NCI-H446 (cell line): ENCODE measurements around the gene HID1.

Source experiments
- DNase-seq, 2 experiments: peaks; one replicate each; lab custom pipeline; 2025; lab: John Stamatoyannopoulos, UW

The HID1 gene

DNA sequence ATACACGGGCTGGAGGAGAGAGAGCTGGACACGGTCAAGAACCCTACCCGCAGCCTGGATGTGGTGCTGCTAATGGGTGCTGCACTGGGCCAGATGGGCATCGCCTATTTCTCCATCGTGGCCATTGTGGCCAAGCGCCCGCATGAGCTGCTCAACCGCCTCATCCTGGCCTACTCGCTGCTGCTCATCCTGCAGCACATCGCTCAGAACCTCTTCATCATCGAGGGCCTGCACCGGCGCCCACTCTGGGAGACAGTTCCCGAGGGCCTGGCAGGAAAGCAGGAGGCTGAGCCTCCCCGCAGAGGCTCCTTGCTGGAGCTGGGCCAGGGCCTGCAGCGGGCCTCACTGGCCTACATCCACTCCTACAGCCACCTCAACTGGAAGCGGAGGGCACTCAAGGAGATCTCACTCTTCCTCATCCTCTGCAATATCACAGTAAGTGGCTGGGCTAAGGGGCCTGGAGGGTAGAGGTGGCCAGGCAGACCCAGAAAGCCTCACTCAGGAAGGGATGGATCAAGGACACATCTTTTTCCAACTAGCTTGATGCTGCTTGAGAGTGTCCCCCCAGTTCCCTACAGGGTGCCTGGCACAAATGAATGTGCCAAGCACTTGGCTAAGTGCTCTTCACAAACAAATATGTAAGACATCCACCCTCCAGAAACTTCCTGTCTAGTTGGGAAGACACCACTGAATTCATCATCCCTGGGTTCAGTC is 25.4 kb downstream of the HID1 start:
- DNase-seq = no peak

DNA sequence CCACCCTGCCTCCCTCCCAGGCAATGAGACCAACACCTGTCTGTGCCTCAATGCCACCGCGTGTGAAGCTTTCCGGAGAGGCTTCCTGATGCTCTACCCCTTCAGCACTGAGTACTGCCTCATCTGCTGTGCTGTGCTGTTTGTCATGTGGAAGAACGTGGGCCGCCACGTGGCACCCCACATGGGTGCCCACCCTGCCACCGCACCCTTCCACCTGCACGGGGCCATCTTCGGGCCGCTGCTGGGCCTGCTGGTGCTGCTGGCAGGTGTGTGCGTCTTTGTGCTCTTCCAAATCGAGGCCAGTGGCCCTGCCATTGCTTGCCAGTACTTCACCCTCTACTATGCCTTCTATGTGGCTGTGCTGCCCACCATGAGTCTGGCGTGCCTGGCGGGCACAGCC is 25.9 kb downstream of the HID1 start:
- no peak for DNase-seq

DNA sequence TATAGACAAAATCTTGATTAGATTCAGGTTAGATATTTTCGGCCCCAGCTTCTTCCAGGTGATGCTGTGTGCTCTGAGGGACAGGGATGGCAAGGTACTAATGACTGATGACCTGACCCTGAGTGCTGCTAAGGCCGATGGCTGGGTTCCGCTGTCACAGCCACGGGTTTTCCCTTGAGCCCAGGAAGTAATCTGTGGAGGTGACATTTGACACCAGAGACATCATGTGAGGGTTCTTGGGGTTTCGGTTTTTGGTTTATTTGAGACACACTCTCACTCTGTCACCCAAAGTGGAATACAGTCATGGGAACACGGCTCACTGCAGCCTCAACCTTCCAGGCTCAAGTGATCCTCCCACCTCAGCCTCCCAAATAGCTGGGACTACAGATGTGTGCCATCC is 27.0 kb downstream of the HID1 start:
- no peak for DNase-seq

DNA sequence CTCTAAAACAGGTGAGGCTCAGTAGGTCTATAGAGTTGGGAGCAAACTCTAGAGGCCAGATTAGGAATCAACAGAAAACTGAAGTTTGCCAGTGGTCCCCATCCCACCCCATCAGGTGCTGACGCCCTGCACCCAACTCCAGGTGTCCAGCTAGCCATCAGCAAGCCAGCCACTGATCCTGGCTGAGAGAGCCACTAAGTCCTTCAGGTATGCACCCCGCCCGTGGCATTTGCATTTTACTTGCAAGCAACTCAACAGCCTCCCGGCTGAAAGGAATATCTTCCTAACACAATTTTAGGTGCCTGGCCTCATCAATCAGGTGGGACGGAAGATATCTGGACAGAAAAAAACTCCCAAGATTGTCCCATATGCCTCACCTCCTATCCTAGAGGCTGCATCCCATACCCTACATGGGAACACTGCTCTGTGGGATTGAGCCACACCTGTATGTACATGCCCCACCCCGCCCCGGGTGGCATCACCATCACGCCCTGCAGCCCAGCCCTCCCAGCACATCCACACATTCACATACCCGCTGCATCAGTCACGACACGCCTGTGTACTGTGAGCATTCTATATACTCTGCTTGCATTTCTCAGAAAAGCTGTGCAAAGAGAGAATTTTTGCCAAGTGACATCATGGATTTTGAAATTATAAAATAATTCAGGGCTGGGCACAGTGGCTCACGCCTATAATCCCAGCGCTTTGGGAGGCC is 28.6 kb downstream of the HID1 start:
- DNase-seq = no peak

DNA sequence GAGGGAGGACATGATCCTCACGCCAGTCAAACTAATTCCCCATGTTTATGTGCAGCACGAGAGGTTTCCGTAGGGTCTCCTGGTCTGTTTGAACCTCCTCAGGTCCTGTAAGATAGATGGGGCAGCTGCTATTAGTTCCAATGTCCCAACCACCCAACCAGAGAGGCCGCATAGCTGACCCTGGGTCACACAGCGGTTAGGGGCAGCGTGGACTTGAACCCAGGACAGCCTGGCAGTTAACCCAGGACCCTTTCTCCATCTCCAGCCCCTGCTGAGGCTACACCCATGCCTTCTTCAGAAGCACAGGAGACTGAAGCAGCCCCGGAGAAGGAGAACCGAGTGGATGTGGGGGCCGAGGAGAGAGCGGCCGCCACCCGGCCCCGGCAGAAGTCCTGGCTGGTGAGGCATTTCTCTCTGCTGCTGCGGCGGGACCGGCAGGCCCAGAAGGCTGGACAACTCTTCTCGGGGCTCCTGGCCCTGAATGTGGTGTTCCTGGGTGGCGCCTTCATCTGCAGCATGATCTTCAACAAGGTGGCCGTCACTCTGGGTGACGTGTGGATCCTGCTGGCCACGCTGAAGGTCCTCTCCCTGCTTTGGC is 31.3 kb downstream of the HID1 start:
- DNase-seq = no peak

DNA sequence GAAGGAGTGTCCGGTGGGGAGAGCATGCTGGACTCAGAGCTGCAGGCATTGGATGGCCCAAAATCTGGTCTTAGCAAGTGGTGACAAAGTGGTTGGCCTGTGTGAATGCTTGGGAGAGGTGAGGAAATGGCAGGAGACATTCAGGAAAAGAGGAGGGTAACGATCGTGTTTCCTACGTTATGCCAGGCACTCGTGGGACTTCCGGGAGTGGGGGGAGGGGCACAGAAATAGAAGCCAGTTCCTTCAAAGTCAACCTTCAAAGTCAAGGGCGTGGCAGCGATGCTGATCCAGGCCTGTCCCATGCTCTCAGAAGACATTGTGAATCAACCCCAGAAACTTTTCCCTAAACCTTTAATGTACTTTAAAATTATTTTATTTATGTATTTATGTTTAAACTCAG is 33.0 kb downstream of the HID1 start:
- no peak for DNase-seq

DNA sequence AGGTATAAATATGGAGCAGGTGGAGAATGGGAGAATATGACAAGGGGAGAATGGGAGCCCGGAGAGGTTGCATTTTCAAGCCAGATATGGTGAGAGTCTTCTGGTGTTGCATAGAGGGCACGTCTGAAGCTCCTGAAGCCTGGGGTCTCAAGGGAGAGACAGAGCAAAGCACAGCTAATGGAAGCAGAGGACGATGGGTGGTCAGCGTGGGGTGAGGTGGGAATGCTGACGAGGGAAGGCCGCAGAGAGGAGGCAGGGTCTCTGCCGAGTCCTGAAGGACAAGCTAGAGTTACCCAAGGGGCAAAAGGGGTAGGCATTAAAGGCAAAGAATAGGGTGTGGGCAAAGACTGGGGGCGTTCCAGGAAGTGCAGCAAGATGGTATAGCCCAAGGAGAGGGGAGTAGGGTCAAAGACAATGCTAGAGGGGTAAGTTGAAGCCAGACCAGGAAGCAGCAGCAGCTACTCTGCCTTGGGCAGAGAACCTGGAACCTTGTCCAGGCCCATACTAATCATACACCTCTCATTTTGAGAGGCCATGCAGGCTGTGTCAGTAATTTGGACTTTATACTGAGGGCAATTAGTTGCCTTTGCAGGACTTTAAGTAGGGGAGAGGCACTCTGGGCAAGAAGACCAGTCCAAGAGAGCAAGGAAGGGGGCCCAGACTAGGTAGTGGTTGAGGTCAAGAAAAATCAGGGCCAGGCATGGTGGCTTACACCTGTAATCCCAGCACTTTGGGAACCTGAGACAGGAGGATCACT is 34.2 kb downstream of the HID1 start:
- DNase-seq = no peak

DNA sequence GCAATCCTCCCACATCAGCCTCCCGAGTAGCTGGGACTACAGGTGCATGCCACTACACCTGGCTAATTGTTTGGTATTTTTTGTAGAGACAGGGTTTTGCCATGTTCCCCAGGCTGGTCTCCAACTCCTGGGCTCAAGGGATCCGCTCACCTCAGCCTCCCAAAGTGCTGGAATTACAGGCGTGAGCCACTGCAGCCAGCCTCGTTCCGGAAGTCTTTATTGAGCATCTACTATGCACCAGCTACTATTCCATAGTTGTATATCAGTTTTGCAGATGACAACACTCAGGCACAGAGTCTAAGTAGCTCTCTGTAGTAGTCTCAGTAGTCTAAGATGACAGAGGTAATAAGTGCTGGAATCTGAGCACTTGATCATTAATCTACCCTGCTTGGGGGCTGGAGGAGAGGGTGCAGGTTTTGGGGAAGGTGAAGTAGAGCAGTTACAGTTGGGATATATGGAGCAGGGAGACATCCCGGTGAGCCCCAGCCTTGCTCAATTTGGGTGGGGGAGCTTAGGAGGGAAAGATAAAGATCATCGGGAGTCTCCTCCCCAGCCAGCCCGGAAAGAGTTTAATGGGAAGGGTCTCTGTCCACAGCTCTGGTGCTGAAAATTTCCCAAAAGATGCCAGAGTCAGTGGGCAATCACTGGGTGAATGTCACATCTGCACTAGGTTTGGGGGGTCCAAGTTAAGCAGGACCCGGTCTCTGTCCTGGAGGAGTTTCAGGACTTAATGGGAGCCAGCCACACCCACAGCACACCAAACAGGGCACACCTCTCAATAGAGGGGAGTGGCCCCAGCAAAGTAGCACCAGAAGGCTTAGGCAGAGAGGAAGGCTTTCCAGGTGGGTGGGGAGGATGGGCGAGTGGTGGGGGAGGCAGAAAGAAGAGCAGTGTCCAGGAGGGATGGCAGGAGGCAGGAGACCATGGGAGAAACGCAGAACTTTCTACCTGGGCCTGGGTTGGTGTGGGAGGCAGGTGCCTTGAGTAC is 35.2 kb downstream of the HID1 start:
- no peak for DNase-seq

DNA sequence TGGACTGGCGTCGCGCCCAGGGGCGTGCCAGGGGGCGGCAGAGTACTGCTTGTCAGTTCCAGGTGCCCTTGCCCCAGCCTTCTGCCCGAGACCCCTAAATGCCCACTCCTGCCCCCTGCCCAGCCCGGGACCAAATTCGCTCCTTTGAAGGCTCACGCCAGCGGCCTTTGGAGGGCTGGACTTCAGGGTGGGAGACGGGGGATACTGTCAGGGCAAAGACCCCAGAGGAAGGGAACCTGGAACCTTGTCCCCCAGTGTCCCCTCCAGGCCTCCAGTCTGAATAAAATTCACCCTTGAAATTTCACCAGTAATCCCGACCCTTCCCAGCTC is 36.1 kb downstream of the HID1 start:
- DNase-seq = no peak

DNA sequence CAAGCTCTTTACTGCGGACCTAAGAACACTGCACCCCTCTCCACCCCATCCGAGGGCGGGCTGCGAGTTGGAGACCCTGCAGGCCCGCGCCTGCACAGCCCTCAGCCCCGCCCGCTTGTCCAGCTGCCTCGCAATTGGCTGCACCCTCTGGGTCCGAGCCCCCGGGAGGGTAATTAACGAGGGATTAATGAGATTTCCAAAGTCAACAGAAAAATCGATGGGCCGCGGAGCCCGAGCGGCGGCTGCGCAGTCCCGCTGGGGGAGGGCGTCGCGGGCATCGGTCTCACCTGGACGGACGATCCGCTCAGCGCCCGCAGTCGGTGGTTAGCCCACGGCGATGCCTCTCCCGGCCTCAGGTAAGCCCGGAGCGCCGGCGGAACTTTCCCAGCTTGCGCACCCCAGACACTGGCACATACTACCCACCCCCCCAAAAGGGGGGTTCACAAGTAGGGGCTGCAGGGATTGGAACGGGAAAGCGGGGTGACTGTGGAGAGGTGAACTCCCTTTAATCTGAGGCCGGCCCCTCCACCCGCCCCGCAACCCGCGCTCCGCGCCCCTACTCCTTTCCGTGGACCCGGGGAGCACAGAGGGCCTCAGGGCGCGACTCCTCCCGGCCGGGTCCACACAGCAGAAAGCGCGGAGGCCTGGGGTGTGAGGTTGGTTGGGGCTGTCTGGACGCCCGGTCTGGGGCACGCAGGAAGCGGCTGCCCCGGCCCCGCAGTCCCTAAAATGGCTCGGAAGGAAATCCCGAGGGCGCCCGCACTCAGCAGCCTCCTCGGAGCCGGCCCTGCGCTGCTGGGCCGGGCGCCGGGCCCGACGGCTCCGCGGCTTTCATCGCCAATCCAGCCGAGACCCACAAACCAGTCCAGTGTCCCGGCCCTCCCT is 36.7 kb downstream of the HID1 start, which contains the start of gene OTOP3:
TSS of gene OTOP3 (plus strand) at position 314 of the 885 bp plus-strand sequence. CDS start at position 338, 24 bp downstream.
- no peak for DNase-seq

DNA sequence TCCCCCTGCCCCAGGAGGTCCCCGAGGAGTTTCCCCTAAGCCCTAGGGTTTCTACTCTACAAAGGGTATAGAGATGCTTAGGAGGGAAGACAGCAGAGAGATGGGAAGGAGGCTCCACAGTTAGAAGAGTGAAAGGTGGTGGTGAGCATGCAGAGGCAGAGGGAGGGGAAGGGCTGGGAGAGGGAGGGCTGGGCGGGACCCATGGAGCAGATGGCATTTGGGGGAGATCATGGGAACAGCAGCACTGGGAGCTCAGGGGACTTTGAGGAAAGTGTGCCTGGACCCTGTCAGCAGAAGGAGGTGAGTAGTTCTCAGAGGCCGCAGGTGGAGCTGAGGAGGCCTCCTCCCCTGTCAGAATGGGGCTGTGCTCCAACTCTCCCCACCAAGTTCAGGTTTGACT is 37.5 kb downstream of the HID1 start:
- DNase-seq = no peak

DNA sequence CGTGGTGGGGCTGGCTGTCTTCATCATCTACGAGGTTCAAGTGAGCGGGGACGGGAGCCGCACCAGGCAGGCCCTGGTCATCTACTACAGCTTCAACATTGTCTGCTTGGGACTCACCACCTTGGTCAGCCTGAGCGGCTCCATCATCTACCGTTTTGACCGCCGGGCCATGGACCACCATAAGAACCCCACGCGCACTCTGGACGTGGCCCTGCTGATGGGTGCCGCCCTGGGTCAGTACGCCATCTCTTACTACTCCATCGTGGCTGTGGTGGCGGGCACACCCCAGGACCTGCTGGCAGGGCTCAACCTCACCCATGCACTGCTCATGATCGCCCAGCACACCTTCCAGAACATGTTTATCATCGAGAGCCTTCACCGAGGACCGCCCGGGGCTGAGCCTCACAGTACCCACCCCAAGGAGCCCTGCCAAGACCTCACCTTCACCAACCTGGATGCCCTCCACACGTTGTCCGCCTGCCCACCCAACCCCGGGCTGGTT is 42.0 kb downstream of the HID1 start:
- DNase-seq = no peak

DNA sequence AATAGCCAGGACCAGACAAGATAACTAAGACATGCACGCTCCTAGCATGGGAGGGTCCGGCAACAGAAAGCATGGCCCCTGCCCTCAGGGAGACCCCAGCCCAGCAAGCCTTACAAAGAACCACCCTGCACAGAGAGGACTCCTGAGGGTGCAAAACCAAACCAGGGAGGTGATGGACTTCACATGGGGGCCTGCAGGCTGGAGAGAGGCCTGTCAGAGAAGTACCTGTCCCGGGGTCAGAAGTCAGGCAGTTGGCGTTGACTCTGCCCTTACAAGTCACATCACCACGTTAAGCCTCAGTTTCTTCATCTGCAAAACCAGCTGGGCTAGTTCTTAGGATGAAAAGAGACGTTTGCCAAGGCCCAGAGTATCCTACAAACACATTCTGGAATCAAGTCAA is 43.8 kb downstream of the HID1 start:
- DNase-seq = no peak

DNA sequence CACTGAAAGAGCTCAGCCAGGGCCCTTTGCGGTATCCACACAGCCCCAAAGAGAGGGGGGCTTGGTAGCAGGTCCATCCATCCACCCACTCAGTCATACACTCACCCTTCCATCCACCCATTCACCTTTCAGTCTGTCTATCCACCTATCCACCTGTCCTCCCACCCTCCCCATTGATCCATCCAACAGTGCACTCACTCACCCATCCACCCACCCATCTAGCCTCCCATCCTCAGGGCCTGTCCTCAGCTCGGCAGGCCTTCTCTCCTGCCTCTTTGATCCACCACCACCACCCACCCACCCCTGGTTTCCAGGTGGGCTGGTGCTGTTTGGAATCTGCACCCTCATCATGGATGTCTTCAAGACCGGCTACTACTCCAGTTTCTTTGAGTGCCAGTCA is 47.3 kb downstream of the HID1 start:
- DNase-seq = no peak

DNA sequence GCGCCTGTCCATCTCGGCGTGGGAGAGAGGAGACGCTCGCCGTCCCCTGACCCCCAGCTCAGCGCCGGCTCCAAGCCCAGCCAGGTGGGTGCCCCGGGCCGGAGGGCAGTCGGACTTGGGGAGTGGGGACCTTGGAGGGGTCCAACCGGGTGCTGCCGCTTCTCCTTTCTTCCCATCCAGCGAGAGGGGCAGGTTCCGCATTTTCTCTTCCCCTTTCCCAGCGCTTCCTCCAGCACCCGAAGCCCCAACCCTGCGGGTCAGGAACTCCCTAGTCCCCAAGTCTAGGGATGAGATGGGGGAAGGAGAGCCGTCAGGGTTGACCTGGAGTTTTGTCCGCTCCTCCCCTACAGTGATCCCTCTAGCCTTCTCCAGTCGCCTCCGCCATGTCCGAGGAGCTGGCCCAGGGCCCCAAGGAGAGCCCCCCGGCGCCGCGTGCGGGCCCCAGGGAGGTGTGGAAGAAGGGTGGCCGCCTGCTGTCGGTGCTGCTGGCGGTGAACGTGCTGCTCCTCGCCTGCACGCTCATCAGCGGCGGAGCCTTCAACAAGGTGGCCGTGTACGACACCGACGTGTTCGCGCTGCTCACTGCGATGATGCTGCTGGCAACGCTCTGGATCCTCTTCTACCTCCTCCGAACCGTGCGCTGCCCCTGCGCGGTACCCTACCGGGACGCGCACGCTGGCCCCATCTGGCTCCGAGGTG is 48.2 kb downstream of the HID1 start, which contains the start of gene OTOP2:
TSS of gene OTOP2 (plus strand) at position 24 of the 699 bp plus-strand sequence. CDS start at position 384, 360 bp downstream.
- no peak for DNase-seq

DNA sequence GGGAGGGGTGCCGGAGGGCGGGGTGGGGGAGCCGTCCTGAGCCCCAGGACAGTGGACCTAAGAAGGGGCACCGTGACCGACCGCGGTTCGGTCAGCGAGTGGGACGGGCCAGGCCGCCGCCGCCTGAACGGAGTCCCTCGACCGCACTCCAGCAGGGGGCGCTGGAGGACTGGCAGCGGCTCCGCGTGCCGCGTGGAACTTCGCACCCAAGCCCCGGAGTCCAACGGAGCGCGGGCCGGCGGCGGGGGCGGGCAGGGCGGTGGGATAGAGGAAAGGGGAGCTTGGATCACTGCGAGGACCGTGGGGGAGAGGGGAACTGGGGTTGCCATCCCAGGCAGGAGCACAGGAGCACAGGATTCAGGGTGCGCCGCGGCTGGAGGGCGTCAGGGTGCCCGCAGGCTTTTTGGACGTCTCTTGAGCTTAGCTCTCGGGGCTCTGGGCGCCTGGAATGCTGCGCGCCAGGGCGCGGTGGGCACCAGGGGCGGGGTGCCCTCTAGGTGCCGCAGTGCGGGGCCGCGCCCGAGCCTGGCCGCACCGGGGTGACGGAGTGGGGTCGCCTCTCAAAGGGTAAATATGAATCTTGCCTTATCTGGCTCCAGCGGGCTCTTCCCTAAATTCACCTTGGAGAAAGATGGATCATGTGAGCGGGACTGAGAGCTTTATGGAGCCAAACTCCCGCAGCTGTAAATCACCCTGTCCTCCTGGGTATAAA is 48.9 kb downstream of the HID1 start:
- DNase-seq = peak; percentile 13 to 74

DNA sequence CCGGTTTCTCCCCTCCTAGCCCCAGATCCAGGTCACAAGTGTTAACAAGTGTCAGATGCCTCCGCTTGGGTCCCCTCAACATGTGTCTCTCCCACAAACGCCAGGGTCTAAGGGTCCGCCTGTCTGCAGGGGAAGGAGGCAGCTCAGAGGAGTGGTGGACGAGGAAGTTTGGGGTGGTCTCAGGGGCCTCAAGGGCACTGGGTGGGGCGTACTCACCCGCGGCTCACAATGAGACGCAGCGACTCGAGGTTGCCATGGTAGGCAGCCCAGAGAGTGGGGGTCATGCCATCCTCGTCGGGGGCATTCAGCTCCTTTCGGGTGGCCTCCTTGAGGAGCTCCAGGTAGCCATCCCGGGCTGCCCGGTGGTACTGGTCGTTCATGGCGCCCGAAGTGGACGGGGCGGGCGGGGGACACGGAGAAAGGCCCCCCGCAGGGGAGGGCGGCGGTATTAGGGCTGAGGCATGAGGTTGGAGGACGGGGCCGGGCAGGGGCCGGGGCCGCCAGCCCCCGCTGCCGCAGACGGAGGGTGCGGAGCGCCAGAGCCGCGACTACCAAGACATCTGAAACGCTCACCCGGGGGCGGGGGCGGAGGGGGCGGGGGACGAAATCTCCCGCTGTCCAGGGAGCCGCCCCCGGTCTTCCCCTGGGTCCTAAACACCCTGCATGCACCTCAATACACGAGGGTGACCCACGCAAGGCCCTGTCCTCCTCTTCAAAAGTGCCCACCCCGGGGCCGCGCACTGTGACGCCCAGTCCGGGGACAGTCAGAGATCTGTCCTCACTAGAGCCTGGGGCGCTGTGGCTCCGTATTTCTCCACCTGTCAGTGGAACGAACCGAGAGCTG is 49.6 kb downstream of the HID1 start, which contains the start of gene USH1G:
TSS of gene USH1G (minus strand) at position 562 of the 844 bp plus-strand sequence. CDS start at position 380, 182 bp downstream.
- DNase-seq = peak in 1 of 2 experiments; percentile 53

DNA sequence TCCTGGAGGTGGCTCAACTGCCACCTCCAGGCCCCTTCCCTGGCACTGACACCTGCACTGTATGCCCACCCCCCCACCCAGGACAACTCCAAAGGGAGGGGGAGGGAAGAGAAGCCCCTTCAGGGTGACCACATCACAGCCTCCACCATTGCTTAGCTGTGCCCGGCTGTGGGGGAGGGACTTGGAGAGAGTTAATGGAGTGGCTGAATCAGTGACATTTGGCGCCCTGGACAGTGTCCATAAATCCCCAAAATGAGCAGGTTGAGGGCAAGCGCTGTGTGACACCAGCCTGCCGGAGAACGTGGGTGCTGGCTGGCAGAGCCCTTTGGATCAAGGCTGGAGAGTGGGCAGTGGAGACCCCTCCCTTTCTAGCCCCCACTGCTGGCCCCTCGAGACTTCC is 50.4 kb downstream of the HID1 start:
- no peak for DNase-seq
